Ramos (cell line): ENCODE results near the gene MRNIP.
"Not testable (repeated sequence)": the region's sequence is repeated elsewhere in the genome, so short reads cannot be mapped to it uniquely, and the experiment has no call there.

ENCODE experiments used
- in situ Hi-C: fragments of 300-500 bp; cut with MboI; formaldehyde crosslinking; loops from one replicate; pipeline ENCODE4 v1.14.3; 2022; ENCODE audit warnings: low sequenced_read_pairs; ENCODE audit not compliant: unreplicated experiment

The MRNIP gene

GRCh38 chr5:179872055-179872827, 13.6 kb upstream of the MRNIP start:
- in situ Hi-C loops = no loop called here

- in situ Hi-C loops = not testable (repeated sequence)
These were observed 12.9 kb upstream of the MRNIP start for GRCh38 chr5:179871533-179871932.

GRCh38 chr5:179870952-179871351, 12.3 kb upstream of the MRNIP start:
- in situ Hi-C loops = no loop called here

- in situ Hi-C loops = no loop called here
These were observed 11.8 kb upstream of the MRNIP start for GRCh38 chr5:179870403-179870903.

GRCh38 chr5:179869641-179870402, 11.2 kb upstream of the MRNIP start:
- in situ Hi-C loops = no loop called here

GRCh38 chr5:179869101-179869500, 10.5 kb upstream of the MRNIP start:
- in situ Hi-C loops = no loop called here

- in situ Hi-C loops = no loop called here
These were observed 9.9 kb upstream of the MRNIP start for GRCh38 chr5:179868541-179868940.

GRCh38 chr5:179867476-179867875, 8.9 kb upstream of the MRNIP start:
- in situ Hi-C loops = no loop called here

- in situ Hi-C loops = no loop called here
These were observed 8.5 kb upstream of the MRNIP start for GRCh38 chr5:179867079-179867465.

- in situ Hi-C loops = no loop called here
These were observed 7.8 kb upstream of the MRNIP start for GRCh38 chr5:179866241-179867078.

GRCh38 chr5:179865491-179866240, 7.0 kb upstream of the MRNIP start:
- in situ Hi-C loops = no loop called here

GRCh38 chr5:179864686-179865085, 6.1 kb upstream of the MRNIP start:
- in situ Hi-C loops = no loop called here

- in situ Hi-C loops = no loop called here
These were observed 5.0 kb upstream of the MRNIP start for GRCh38 chr5:179863449-179864085.

GRCh38 chr5:179862891-179863290, 4.3 kb upstream of the MRNIP start:
- in situ Hi-C loops = no loop called here

GRCh38 chr5:179862296-179862695, 3.7 kb upstream of the MRNIP start:
- in situ Hi-C loops = no loop called here

- in situ Hi-C loops = no loop called here
These were observed 1.7 kb upstream of the MRNIP start for GRCh38 chr5:179860301-179860700.

GRCh38 chr5:179858241-179858585, 404 bp downstream of the MRNIP start:
- in situ Hi-C loops = no loop called here

- in situ Hi-C loops = no loop called here
These were observed 4.3 kb downstream of the MRNIP start for GRCh38 chr5:179854356-179854755.

- in situ Hi-C loops = no loop called here
These were observed 5.5 kb downstream of the MRNIP start for GRCh38 chr5:179852993-179853547.
